B cell (primary cell): ENCODE results near the gene VPS25. TPM values are rescaled to one million over a fixed set of nuclear protein-coding genes. Genes with fewer than 3 reads are reported as not detected.
A peak's percentile ranks its signal among the peaks of the same experiment; 100 is the strongest.

Experiments
- ATAC-seq: fragments of 200-7000 bp; cut with Tn5 transposase; one replicate; pipeline ENCODE4 v1.10.0; 2021; ENCODE audit warnings: low read depth, mild to moderate bottlenecking, moderate number of reproducible peaks, moderate library complexity
- CTCF ChIA-PET: fragments of 350-600 bp; sonication (Branson Sonifier 250); formaldehyde crosslinking; loops from one replicate; lab custom pipeline; 2021; ENCODE audit warnings: antibody characterized with exemption, inconsistent platforms; lab: Charles Lee
- POLR2A ChIA-PET: fragments of 350-600 bp; sonication (Branson Sonifier 250); formaldehyde crosslinking; loops from one replicate; lab custom pipeline; 2021; ENCODE audit warnings: antibody characterized with exemption; lab: Charles Lee
- DNase-seq: peaks from one replicate; pipeline ENCODE4 v3.0.0; 2013
- H2AFZ ChIP-seq: 2 replicates; pipeline ENCODE4 v1.6.1; 2012; ENCODE audit warnings: mild to moderate bottlenecking, low read depth, low read length; ENCODE audit not compliant: insufficient read depth, poor library complexity, severe bottlenecking
- H3K27ac ChIP-seq, 2 donors: 1 replicate in 1 of 2; 2 replicates in 1 of 2; pipeline ENCODE4 v1.5.1; 2012 to 2013; ENCODE audit warnings: low read length in 2 of 2, mild to moderate bottlenecking in 2 of 2, moderate library complexity in 1 of 2
- H3K27me3 ChIP-seq, 4 experiments: fragments of 200-600 bp in 1 of 4; sonication (generic) in 1 of 4; replicated peaks in 1 of 4; 1 replicate in 2 of 4; 2 replicates in 2 of 4; pipeline versions ENCODE4 v1.6.1 to v1.7.0; 2013 to 2016; ENCODE audit warnings: low read length in 3 of 4, mild to moderate bottlenecking in 2 of 4, mixed read lengths in 1 of 4, moderate library complexity in 1 of 4; ENCODE audit not compliant: insufficient read depth in 4 of 4, control insufficient read depth in 3 of 4; ENCODE audit errors: control extremely low read depth in 1 of 4
- H3K36me3 ChIP-seq, 2 experiments: replicated peaks in 1 of 2; 1 replicate in 1 of 2; 2 replicates in 1 of 2; pipeline versions ENCODE4 v1.6.1 to v1.7.1; 2013; ENCODE audit warnings: low read length in 1 of 2; ENCODE audit not compliant: insufficient read depth in 2 of 2, control insufficient read depth in 1 of 2; ENCODE audit errors: control extremely low read depth in 1 of 2, extremely low read depth in 1 of 2
- H3K4me1 ChIP-seq, 2 donors: fragments of 200-600 bp in 1 of 2; sonication (generic) in 1 of 2; 1 replicate in 1 of 2; 2 replicates in 1 of 2; pipeline versions ENCODE4 v1.5.1 to v1.6.1; 2013 to 2017; ENCODE audit warnings: low read length in 2 of 2; ENCODE audit not compliant: control insufficient read depth in 2 of 2, insufficient read depth in 2 of 2
- H3K4me2 ChIP-seq: replicated peaks from 2 replicates; pipeline ENCODE3; 2012; ENCODE audit warnings: mild to moderate bottlenecking, low read depth, low read length; ENCODE audit not compliant: poor library complexity, severe bottlenecking
- H3K4me3 ChIP-seq, 5 experiments: fragments of 200-600 bp in 1 of 5; sonication (generic) in 1 of 5; 1 replicate in 3 of 5; 2 replicates in 2 of 5; pipeline versions ENCODE4 v1.5.1 to v1.7.0; 2011 to 2016; ENCODE audit warnings: low read length in 4 of 5, mild to moderate bottlenecking in 4 of 5, low read depth in 2 of 5, control low read depth in 1 of 5, moderate library complexity in 1 of 5; ENCODE audit not compliant: insufficient read depth in 1 of 5; ENCODE audit errors: control extremely low read depth in 1 of 5, extremely low read depth in 1 of 5
- H3K79me2 ChIP-seq: fragments of 200-600 bp; sonication (generic); one replicate; pipeline ENCODE4 v1.6.0; 2016; ENCODE audit warnings: low read length; ENCODE audit not compliant: control insufficient read depth, insufficient read depth
- H3K9ac ChIP-seq: fragments of 200-600 bp; sonication (generic); 2 replicates; pipeline ENCODE4 v1.6.1; 2017; ENCODE audit warnings: mild to moderate bottlenecking, low read length, moderate library complexity
- H3K9me3 ChIP-seq, 3 donors: one replicate each; pipeline versions ENCODE4 v1.6.1 to v1.7.1; 2013; ENCODE audit warnings: low read length in 2 of 3; ENCODE audit not compliant: control insufficient read depth in 2 of 3, insufficient read depth in 1 of 3; ENCODE audit errors: control extremely low read depth in 1 of 3
- H4K20me1 ChIP-seq: 2 replicates; pipeline ENCODE4 v1.6.0; 2012; ENCODE audit warnings: mild to moderate bottlenecking, low read length; ENCODE audit not compliant: insufficient read depth, control insufficient read depth, poor library complexity, severe bottlenecking
- H3K27ac Mint-ChIP-seq: one replicate; pipeline ENCODE4 v1.8.0; 2021; ENCODE audit warnings: mixed read lengths
- H3K27me3 Mint-ChIP-seq: one replicate; pipeline ENCODE4 v1.8.0; 2021; ENCODE audit warnings: mixed read lengths
- H3K4me1 Mint-ChIP-seq: one replicate; pipeline ENCODE4 v1.8.0; 2021; ENCODE audit warnings: mixed read lengths
- H3K4me3 Mint-ChIP-seq: one replicate; pipeline ENCODE4 v1.8.0; 2021; ENCODE audit warnings: mixed read lengths
- H3K9me3 Mint-ChIP-seq: one replicate; pipeline ENCODE4 v1.8.0; 2022; ENCODE audit warnings: mixed read lengths; ENCODE audit not compliant: insufficient read depth
- EZH2 ChIP-seq: IDR thresholded peaks from 2 replicates; pipeline ENCODE4 v1.6.1; 2012; ENCODE audit warnings: borderline replicate concordance, low read depth, mild to moderate bottlenecking, moderate library complexity, low read length; ENCODE audit not compliant: insufficient read depth, poor library complexity, severe bottlenecking
- WGBS: methylation state at CpG from one replicate; pipeline ENCODE4 v1.1.5; 2013; ENCODE audit warnings: missing lambda C conversion rate; ENCODE audit not compliant: insufficient coverage; 5-methylcytosine and 5-hydroxymethylcytosine counted together
- intact Hi-C: fragments of 100-400 bp; cut with micrococcal nuclease; formaldehyde crosslinking; loops from one replicate; pipeline ENCODE4 v1.10.0; 2022
- polyA plus RNA-seq: library from polyadenylated mRNA; depleted of rRNA; stranded (reverse); fragments of >200 nt; gene quantifications from 2 replicates; pipeline ENCODE4 v1.2.3, GENCODE V29; 2012
- total RNA-seq, 2 donors: library from RNA; stranded (reverse); fragments of 120-200 nt in 1 of 2; gene quantifications; 1 replicate in 1 of 2; 2 replicates in 1 of 2; pipeline versions ENCODE4 v1.2.3 to v1.2.4, GENCODE V29; 2013 to 2022
- TF ChIP-seq, protein P1 (sequence below): fragments of 200-600 bp; IDR thresholded peaks from one replicate; pipeline ENCODE4 v1.8.0; 2022; ENCODE audit warnings: antibody characterized with exemption, mild to moderate bottlenecking

The VPS25 gene
- total and polyA plus RNA-seq, 2 donors (not counting 1 experiment from before 2014, with no cell fraction given): 38.7 to 40.5 TPM

DNA sequence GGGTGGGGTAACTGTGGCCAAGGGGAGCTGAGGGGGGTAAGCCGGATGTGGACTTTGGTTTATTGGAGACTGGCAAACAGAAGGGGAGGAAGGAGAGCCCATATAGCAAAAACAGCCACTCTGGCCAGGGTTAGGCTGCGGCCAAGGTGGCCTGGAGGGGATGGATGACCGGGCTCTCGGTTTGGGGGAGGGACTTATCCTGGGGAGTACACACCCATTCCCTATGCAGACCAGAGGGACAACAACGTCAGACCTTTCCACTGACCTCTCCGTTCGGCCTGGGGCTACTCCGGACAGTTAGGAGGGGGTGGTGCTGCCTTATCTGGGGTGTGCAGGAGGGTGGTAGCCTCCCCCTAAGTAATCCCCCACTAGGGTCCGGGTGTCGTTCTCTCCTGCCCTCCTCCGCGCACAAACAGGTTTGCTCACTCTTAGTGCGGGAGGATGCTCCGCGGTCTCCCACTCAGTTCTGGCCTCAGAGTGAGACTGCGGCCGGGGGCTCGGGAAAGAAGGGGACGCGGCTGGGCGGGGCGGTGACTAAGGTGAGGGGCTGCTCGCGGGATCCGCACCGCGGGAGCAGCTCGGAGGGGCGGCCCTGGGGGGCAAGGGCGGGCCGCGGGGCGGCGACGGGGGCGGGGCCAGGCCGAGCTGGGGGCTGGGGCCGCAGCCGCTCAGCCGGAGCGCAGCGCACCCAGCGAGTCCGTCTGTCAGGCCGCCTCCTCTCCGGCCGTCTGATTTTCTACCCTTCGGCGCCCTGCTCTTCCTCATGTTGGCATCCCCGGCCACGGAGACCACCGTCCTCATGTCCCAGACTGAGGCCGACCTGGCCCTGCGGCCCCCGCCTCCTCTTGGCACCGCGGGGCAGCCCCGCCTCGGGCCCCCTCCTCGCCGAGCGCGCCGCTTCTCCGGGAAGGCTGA, 6.9 kb downstream of the VPS25 start, which contains the start of gene WNK4:
WNK4 (plus strand) TSS at position 675 of the 915 bp plus-strand sequence; CDS start at position 764, 89 bp downstream.
- POLR2A ChIA-PET: no interaction called here
- TF ChIP-seq, protein P1, sequence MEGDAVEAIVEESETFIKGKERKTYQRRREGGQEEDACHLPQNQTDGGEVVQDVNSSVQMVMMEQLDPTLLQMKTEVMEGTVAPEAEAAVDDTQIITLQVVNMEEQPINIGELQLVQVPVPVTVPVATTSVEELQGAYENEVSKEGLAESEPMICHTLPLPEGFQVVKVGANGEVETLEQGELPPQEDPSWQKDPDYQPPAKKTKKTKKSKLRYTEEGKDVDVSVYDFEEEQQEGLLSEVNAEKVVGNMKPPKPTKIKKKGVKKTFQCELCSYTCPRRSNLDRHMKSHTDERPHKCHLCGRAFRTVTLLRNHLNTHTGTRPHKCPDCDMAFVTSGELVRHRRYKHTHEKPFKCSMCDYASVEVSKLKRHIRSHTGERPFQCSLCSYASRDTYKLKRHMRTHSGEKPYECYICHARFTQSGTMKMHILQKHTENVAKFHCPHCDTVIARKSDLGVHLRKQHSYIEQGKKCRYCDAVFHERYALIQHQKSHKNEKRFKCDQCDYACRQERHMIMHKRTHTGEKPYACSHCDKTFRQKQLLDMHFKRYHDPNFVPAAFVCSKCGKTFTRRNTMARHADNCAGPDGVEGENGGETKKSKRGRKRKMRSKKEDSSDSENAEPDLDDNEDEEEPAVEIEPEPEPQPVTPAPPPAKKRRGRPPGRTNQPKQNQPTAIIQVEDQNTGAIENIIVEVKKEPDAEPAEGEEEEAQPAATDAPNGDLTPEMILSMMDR: no peak
- no peak for TF ChIP-seq EZH2

More for the DNA sequence above, 6.9 kb downstream of the VPS25 start, which contains the start of gene WNK4:
- Mint-ChIP-seq H3K27me3 (peaks cover 42% of the 10 kb centered on the region), H3K4me3 (peak within 1 kb of the TSS; percentile 57), H3K27ac (no peak within 1 kb of the TSS), H3K9me3 (no peaks in the 10 kb centered on the region), H3K4me1 (peaks cover 34% of the 10 kb centered on the region)
- CTCF ChIA-PET: no interaction called here
- Histone ChIP-seq H3K4me3 (no peak within 1 kb of the TSS), H3K27ac (no peak within 1 kb of the TSS), H4K20me1 (no peaks in the 10 kb centered on the region), H3K79me2 (no peaks in the 10 kb centered on the region), H3K36me3 (peaks cover 2 to 43% of the 10 kb centered on the region in 2 experiments), H3K4me1 (peaks cover 26 to 30% of the 10 kb centered on the region in 2 donors), H3K27me3 (peaks cover 0 to 49% (median 29%) of the 10 kb centered on the region in 4 experiments), H2AFZ (no peak within 1 kb of the TSS), H3K4me2 (peak within 1 kb of the TSS; percentile 58), H3K9ac (no peak within 1 kb of the TSS), H3K9me3 (peaks cover 0 to 21% (median 0%) of the 10 kb centered on the region in 3 donors)
- 10% methylated on average over 56 of the region's 65 CpGs for WGBS
- DNase-seq (no peak), ATAC-seq (peak; percentile 24)
- intact Hi-C loops: no loop called here
